DOHH2 (cell line): ENCODE measurements around the gene NHERF2.

Experiments
- EZH2phosphoT487 ChIP-seq: fragments of 200-600 bp; sonication (generic); IDR thresholded peaks from 2 replicates; pipeline ENCODE4 v1.6.1; 2017; ENCODE audit warnings: borderline replicate concordance, mild to moderate bottlenecking, antibody characterized with exemption, low read length, moderate library complexity, mixed read lengths
- TF ChIP-seq, protein P1 (sequence below): fragments of 200-600 bp; sonication (generic); IDR thresholded peaks from one replicate; pipeline ENCODE4 v1.5.1; 2014; ENCODE audit warnings: antibody characterized with exemption, mild to moderate bottlenecking, low read depth, low read length; ENCODE audit not compliant: poor library complexity, severe bottlenecking

DNA sequence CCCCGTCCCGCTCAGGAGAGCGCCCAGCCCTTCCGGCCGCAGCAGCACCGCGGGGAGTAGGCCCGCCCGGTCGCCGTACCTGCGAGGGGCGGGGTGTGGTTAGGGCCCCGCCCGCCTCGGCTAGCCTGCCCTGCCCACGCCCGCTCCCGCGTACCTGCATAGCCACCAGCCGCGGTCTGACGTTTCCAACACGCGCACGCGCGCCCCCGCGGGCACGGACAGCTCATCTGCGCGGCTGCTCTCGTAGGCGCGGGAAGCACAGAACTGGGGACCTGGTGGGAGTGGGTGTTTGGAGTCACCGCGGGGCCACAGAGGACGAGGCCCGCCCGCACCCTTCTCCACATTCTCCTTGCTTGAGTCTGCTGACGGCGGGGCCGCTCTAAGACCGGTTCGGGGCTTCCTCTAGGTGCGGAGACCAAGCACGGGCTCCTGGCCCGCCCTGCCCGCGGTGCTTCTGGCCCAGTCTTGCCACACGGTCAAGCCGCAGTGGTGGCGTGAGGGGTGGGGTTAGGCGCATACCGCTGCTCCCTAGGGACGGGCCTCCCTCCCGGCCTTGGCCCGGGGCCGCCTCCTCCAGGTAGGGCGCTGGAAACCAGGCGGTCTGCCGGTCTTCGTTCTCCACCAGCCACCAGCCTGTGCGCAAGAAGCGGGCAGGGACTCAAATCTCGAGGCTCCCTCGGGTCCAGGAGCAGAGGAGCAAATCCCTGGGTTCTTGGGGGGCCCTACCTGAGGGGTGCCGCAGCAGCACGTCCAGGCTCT, 47.3 kb upstream of the NHERF2 start:
- TF ChIP-seq, protein P1, sequence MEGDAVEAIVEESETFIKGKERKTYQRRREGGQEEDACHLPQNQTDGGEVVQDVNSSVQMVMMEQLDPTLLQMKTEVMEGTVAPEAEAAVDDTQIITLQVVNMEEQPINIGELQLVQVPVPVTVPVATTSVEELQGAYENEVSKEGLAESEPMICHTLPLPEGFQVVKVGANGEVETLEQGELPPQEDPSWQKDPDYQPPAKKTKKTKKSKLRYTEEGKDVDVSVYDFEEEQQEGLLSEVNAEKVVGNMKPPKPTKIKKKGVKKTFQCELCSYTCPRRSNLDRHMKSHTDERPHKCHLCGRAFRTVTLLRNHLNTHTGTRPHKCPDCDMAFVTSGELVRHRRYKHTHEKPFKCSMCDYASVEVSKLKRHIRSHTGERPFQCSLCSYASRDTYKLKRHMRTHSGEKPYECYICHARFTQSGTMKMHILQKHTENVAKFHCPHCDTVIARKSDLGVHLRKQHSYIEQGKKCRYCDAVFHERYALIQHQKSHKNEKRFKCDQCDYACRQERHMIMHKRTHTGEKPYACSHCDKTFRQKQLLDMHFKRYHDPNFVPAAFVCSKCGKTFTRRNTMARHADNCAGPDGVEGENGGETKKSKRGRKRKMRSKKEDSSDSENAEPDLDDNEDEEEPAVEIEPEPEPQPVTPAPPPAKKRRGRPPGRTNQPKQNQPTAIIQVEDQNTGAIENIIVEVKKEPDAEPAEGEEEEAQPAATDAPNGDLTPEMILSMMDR = no peak
- TF ChIP-seq EZH2phosphoT487 = no peak
